HG03565 (cell line): ENCODE results near the gene CLSTN2.

ENCODE experiments used
- ATAC-seq: cut with Tn5 transposase; IDR thresholded peaks from one replicate; pipeline ENCODE4 v1.9.1; 2021; ENCODE audit warnings: mild to moderate bottlenecking, moderate library complexity; ENCODE audit not compliant: unreplicated experiment

CLSTN2 gene

GRCh38 chr3:139935016-139935865, at the start of gene CLSTN2:
Gene CLSTN2 (plus strand): TSS chr3:139935185.
- ATAC-seq, result peak; percentile 45

DNA sequence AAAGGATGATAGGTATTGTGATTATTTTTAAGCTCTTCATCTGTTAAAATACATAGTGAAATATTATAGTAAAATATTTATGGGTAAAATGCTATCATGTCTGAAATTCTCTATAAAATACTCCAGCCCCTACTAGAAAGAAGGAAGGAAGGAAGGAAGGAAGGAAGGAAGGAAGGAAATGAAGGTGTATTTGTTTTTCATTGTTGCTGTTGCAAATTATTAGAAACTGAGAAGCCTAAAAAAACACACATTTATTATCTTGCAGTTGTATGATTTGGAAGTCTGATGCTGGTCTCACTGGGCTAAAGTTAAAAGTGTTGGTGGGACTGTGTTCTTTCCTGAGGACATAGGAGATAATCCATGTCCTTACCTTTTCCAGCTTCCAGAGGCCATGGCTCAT, 47.6 kb upstream of the CLSTN2 start:
- no peak for ATAC-seq

DNA sequence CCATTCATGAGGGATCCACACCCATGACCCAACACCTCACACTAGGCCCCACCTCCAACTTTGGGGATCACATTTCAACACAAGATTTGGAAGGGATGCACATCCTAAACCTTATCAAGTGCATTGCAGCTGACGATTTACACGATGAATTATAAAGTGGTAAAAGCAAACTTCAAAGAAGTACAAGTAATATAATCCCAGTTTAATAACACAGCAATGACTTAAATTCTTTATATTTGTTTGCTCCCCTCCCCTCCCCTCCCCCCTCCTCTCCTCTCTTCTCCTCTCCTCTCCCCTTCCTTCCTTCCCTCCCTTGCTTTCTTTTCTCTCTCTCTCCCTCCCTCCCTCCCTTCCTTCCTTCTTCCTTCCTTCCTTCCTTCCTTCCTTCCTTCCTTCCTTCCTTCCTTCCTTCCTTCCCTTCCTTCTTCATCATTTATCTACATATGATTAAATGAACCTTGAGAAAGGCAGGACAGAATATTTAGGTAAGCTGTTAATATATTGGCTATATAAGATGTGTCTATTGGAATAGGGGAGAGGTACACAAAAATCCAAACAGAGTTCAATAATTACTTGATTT, 46.3 kb upstream of the CLSTN2 start:
- no peak for ATAC-seq

DNA sequence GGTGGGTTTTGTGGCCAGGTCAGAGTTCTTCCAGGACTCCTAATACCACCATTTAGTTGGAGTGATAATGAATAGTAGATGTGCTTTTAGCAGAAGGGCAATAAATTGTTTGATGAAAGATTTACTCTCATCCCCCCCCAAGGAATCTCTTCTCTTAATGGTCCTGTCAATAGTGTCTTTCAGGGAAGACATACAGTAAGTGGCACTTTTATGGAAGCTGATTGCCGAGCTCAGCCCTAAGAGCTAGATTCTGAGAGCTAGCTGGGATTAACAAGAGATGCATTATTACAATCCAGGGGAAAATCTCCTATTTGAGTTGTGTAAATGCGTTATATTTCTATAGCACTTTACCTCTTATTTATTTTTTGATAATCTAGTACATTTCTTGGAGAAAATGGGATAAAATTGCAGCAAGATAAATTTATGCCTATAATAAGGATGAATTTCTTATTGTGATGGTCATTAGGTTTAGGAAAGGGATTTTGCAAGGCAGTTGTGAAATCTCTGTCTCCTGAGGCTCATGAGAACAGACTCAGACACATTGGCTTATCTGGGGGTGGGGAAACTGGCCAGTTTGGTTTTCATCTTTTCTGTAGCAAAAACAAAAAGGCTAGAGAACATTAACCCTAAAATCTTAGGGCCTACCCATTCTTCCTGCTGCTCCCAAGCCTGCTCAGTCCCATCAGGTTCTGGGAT, 41.6 kb upstream of the CLSTN2 start:
- no peak for ATAC-seq

GRCh38 chr3:139893963-139894642, 40.9 kb upstream of the CLSTN2 start:
- ATAC-seq, result no peak

DNA sequence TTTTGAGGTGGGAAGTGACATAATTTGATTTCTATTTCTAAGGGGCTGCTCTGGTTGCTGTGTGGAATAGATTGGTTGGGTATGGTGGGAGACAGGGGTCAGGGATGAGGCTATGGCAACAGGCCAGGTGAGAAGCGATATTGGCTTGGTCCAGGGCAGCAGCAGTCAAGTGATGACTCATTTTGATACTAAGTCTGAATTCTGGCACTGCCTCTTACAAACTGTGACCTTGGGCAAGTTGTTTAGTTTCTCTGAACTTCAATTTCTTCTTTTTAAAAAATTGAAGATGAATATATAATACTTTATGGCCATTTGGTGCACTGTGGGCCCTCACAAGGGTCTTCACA, 40.4 kb upstream of the CLSTN2 start:
- ATAC-seq, result no peak

DNA sequence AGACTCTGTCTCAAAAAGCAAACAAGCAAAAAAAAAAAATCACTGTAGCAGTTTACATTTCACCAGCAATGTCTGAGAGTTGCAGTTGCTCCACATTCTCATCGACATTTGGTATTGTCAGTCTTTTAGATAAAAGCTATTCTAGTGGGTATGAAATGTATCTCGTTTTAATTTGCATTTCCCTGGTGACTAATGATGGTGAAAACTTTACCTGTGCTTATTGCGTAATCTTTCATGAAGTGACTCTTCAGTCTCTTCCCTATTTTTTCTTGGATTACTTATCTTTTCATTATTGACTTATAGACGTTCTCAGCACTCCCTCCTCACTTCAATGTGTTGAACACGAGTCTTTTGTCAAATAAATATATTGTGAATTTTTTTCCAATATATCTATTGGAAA, 37.2 kb upstream of the CLSTN2 start:
- no peak for ATAC-seq

DNA sequence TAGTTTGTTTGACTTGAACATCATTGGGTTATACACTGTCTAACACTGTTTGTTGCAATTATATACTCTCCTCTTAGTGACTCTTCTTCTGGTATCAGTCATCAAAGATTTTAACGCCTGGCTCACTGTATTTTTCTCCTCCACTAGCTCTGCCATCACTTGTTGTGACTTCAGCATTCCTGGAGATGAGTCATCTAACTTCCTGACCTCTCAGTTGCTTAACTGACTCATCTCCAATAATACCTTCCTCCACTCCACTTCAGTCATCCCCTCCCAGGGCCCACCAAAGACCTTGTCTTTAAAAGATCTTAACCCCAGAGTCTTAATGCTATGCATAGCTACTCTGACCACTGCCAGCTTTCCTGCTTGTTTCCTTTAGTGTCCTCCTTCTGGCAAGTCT, 28.6 kb upstream of the CLSTN2 start:
- no peak for ATAC-seq

- ATAC-seq, result no peak
Observed at GRCh38 chr3:139909811-139910210, 25.2 kb upstream of the CLSTN2 start.

GRCh38 chr3:139916271-139916670, 18.7 kb upstream of the CLSTN2 start:
- no peak for ATAC-seq

DNA sequence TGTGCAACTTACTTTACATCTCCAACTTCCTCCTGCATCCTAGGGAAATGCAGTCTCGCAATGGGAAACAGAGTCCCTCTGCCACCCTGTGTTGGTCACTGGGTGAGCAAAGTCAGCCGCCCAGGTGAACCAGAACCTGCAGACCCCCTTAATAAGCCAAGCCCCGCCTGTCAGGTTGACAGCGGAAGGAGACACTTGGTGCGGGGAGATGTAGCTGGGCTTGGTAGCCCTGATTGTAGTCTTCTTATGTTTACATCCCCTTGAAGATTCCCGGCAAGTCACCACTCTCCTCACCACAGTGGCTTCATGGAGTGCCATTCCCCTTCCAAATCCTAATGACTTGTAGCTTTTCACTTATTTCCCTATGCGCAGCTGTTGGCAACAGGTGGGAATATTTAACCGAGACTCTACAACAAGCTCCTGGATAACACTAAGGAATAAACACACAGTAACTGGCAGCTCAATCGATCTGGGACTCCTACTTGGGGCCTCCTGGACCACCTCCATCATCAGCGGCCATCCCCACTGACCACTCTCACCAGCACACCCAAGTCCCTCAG, 17.7 kb upstream of the CLSTN2 start:
- no peak for ATAC-seq

DNA sequence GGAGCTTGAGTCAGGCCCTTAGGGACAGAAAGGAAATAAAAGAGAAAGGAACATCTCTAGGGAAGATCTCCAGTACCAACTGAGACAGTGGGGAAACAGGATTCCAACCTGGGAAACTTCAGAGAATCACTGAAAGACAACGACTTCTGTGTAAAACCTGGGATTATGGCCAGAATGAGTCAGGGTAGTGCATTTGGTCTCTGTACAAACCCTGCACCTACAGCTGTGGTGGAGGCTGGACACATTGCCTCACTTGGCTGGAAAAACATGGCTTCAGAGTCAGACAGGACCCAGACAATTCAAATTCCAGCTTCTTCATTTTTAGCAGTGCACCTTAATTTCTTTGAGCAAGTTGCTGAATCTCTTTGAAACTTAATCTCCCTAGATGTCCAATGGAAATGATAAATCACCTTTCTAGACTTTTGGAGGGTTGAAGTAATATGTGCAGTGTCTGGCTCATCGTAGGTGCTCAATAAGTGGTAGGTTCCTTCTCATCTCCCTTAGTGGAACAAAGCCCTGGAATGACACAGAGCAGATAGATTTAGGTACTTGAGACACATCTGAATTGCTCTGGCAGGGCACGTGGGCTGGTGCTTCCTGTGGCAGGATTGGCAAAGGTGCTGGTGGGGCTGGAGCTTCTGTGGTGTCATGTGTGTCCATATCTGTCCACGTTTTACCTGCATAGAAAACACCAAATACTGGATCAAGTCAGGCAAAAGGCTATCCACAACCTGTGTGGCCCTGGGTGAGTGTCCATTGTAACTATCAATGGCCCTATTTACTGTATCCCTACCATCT, 6.1 kb upstream of the CLSTN2 start:
- no peak for ATAC-seq

DNA sequence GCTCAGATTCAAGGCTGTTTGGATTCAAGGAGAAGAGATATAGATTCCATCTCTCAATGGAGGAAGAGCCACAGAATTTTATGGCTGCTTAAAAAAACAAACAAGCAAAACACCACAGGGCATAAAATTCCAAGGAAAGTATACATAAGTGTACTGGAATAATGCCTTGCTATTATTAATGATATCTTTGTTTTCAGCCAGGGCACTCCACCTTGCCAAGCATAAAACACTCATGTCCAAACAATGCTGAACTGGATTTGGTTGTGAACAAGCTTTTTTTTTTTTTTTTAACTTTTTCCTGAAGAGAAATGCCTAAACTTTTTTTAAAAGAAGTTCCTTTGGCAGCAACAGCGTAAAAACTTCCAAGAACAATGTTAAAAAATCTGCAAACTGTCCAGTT, 4.8 kb upstream of the CLSTN2 start:
- ATAC-seq, result no peak

DNA sequence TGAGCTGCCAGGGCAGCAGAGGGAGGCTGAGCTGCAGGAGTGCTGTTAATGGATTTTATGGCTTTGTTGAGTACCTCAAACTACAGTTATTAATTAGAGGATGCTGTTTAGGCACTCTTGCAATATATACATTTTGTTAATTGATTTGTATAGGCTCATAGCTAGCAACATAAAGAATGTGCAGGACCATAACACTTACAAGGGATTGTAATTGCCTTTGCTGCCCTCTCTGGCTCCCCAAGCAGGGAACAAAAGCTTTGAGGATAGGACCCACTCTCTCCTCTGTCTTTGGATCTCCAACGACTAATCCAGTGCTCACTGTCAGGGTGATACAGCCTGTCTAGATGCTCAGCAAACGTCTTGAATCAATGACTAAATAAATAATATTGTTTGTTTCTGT, 1.2 kb upstream of the CLSTN2 start:
- no peak for ATAC-seq

GRCh38 chr3:139934613-139935015, 371 bp upstream of the CLSTN2 start:
- no peak for ATAC-seq

DNA sequence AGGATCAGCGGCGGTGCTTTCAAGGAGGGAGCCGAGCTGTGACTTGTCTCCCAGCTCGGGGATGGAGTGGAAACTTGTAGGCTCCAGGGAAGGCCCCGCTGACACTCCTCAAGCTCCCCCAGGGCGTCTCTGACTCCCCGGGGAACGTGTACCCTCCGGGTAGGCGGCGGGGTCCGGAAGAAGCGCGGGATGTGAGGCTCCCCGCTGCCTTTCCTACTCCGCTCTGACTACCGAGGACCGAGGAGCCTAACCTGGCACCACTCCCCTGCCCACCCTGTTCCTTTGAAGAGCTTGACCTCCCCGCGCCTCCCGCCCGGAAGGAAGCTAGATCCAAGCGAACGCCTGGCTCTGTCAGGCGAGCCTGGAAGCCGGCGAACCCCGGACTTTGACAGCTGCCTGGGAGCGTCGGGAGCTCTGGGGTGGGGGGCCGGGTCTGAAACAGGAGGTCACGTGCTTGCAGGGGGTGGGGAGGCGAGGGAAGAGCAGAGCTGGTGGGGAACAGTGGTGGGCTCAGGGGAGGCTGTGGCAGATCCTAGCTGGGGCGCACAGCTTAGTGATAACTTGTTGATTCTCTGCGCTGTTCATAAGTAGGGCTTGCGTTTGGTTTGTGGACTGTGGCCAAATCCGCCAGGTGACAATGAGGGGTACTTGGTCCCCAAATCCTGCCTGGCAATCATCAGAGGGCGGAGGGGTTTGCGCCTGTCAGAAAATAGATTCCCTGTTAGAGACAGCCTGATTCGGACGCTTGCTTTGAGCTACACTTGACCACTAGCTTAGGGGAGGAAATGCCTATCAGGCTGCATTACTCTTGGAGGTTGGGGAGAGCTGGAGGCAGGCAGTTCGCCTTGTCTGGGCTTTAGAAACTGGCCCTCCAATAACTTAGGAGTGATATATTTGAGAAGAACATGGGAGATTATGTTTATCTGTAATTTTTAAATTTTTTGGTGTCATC, 1.2 kb downstream of the CLSTN2 start:
- ATAC-seq, result no peak

DNA sequence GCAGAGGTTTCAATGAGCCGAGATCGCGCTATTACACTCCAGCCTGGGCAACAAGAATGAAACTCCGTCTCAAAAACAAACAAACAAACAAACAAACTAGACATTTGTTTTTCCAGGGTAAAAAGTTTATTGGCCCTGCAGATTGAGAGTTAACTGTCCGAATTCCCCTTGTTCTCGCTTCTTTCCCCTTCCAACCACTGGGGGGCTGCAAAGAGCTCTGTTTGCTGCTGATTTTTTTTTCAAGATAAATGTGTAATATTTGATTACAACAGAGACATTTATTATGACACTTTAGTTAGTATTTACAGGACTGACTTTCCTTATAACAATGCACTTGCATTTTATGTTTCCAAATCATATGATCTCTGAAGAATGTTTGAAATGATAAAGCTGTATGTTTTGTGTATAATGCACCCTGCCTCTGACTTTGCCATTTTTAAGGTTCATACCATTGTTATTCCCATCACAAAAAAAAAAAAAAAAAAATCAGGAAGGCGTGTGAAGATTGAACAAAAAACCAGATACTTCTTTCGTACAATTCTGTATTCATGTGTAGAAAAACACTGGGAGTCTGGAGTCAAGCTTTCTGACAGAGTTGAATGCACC, 2.8 kb downstream of the CLSTN2 start:
- no peak for ATAC-seq

GRCh38 chr3:139939681-139940190, 4.8 kb downstream of the CLSTN2 start:
- no peak for ATAC-seq

- no peak for ATAC-seq
Observed at GRCh38 chr3:139940622-139941021, 5.6 kb downstream of the CLSTN2 start.
